HG02981 (cell line): ENCODE results near the gene DNAJB11.
A peak's percentile ranks its signal among the peaks of the same experiment; 100 is the strongest.
"Not testable (repeated sequence)": the region's sequence is repeated elsewhere in the genome, so short reads cannot be mapped to it uniquely, and the experiment has no call there.

ENCODE experiments used
- ATAC-seq: cut with Tn5 transposase; IDR thresholded peaks from one replicate; pipeline ENCODE4 v1.9.1; 2021; ENCODE audit warnings: mild to moderate bottlenecking, moderate library complexity; ENCODE audit not compliant: unreplicated experiment

DNAJB11 gene

GRCh38 chr3:186570096-186570940 lies at the start of gene DNAJB11:
TSS of gene DNAJB11 (plus strand) at chr3:186570720. CDS start at chr3:186570898, 178 bp downstream.
- ATAC-seq = peak; percentile 83

DNA sequence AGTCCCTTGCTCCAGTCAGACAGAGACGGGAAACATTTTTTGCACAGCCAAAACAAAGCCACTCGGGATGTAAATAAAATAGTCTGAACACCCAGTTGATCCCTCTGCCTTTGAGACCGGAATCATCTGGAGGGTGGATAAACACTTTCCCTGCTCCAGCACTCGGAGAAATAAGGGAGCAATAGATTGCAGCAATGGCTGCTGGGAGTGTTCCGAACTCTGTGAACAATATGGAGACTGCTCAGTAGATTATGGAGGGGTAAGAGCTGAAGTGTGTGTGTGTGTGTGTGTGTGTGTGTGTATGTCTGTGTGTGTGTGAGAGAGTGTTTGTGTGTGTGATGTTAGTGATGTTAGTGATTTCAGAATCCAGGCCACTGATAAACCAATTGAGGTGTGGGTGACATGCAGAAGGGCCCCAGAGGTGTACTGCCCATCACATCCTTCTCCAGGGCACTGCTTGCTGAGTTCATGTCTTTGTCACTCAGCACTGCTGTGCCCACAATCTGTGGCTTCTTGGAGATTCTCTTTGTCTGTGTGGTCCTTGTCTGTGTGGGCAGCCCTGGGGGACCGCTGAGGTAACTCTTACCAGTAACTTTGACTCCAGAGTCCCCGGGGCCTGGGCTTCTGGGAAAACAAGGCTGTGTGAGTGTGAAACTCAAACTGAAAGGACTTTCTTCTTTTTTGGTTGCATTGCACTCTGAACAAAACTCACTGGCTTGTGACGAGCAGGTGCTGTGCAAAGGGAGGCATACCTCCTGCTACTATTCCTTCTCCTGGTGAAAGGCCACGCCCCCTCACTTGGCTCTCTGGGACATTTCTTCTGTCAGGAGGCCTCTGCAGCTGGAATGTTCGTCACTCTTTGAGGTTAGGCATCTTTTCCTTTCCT lies 49.3 kb upstream of the DNAJB11 start:
- ATAC-seq = peak; percentile 50

GRCh38 chr3:186523022-186523421 lies 47.5 kb upstream of the DNAJB11 start:
- no peak for ATAC-seq

DNA sequence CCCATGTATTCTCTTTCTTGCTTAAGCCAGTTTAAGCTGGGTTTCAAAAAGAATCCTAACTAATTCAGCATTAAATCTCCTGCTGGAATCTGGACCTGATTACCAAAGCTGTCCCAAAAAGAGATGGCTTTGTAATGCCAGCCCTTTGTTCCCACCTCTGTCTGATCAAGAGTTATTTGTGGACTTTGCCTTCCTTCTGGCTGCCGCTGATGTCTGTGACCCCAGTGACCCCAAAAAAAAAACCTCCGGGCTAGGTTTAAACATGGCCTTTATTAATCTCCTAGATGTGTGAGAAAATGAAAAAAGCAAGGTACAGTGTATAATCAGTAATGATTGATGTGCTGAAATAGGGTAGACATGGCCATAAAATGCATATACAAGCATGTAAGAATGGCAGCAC lies 47.1 kb upstream of the DNAJB11 start:
- ATAC-seq = no peak

- ATAC-seq = no peak
These were observed 45.9 kb upstream of the DNAJB11 start for GRCh38 chr3:186524616-186525015.

DNA sequence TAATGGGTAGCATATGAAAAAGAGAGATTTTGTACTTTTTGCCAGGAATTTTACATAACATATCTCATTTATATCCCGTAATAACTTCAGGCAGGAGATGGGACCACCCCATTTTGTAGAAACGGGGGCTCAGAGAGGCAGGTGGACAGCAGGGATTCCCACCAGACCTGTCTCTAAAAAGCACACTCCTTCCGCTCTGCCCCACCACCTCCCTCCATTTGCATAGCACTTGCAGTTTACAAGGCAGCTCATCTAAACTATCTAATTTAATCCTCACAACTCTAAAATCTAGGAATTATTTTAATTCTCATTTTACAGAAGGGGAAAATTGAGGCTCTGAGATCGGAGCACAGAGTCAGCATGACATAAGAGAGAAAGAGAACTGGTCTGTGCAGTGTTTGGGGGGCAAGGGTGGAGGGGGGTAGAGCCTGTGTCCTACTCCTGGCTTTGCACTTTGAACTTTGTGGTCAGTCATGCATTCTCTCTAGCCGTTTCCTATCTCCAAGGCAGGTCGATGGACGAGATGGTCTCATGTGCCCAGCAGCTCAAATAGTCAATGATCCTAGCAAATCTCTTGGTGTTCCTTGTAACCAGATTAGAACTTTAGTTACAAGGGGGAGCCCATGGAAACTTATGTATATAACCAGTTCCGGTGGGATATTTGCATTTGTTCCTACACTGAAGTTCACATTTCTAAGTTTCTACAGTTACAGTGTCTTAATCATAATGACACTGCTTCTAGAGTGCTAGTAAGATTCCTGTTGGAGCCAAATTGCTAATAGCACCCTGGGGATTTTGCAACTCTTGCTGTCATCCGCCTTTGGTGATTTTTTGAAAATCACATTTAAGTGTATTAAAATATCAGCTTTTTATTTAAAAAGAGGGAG lies 44.9 kb upstream of the DNAJB11 start:
- no peak for ATAC-seq

GRCh38 chr3:186526256-186526606 lies 44.3 kb upstream of the DNAJB11 start:
- no peak for ATAC-seq

- ATAC-seq = no peak
These were observed 41.1 kb upstream of the DNAJB11 start for GRCh38 chr3:186529201-186529999.

DNA sequence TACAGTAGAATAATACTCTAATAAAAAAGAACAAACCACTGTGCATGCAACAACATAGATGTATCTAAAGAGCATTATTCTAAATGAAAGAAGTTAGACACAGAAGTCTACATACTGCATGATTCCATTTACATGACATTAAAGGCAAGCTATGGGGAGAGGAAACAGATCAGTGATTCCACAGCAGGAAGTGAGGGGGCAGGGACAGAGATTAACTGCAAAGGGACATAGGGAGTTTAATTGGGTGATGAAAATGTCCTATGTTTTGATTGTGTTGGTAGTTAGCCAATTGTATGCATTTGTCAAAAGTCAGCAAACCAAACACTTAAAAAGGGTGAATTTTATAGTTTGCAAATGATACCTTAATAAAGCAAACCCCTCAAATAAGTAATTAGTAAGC lies 40.1 kb upstream of the DNAJB11 start:
- no peak for ATAC-seq

DNA sequence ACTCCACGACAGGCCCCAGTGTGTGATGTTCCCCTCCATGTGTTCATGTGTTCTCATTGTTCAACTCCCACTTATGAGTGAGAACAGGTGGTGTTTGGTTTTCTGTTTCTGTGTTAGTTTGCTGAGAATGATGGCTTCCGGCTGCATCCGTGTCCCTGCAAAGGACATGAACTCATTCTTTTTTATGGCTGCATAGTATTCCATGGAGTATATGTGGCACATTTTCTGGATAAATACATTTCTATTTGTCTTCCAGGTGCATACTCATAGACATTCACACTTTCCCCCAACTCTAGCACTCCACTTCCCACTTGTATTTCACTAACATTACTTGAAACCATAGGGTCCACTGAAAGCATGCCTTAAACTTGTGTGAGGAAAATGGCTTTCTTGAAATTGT lies 38.8 kb upstream of the DNAJB11 start:
- not testable (repeated sequence) for ATAC-seq

DNA sequence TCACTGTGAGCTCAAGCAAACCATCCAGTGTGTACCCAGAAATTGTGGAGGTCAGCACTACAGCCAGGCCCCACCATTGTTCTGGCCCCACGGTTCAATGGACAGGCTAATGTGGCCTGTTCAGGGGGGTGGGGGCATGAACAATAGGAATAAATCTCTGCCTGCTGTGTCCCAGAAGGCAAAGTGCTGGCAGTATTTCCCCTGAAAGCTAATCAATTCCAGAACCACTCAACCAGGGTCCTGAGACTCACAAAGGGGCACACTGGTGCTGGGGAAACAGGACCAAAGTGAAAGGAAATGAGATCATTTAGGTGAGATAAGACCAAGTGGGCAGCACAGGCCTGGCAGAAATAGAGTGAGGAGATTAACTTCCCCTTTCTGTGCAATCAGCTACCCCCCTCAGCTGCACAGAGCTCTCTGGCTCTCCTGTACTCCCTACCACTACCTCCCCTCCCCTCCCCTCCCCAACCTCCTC lies 37.9 kb upstream of the DNAJB11 start:
- ATAC-seq = peak; percentile 62

GRCh38 chr3:186534113-186534669 lies 36.3 kb upstream of the DNAJB11 start:
- peak; percentile 73 for ATAC-seq

DNA sequence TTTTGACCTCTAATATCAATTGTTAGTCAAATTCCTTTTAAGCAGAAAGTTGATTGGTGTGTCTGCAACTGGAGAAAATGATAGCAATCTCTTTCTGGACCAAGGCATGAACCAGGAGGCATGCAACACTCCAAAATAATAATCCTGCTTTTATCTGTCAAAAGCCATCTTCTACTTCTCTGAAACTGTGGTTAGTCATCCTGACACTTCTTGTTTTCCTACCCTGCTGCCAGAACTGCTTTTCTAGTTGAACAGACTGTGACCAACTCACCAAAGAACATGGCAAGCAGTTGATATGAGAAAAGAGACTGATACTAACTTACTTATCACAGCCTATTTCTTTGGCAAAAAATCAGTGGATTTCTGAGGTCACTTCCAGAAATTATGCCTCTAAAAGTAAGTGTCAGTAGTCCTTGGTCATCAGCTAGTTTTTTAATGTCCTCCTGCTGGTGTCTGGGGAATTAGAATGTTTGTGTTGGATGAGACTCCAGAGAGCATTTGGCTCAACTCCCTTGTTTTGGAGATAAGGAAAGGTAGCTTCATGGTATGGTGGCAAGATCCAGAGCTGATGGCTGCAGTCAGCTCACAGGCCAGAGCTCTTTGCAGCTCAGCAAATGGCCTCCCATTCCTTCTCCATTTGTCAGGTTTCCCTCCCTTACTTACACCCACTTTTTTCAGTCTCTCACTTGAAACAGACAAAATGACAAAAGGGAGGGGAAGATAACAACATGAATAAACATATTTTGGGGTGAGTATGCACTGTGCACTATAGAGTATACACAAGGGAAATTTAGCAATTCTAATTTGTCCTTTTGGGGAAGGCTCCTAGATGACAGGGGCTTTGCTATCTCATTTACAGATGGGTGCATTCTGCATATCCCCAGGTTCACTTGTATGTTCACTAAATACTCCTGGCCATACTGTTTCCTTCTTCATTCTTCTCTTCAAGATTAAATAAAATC lies 33.4 kb upstream of the DNAJB11 start:
- no peak for ATAC-seq

DNA sequence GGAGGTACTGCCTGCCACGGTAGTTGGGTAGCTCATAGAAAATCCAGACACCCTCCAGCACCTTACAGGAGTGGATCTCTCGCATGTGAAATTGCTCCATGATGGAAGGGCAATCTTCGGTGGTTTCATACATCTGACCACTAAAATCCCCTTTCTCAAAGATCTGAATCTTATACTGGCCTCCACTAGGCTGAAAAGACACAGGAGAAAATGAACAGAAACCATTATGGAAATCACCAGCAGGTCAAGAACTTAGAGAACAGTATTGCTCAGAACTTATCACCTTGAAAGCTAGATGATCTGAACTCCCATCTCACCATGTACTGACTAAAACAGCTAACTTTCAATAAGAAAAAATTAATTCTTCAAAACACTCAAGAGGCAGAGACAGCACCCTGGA lies 31.7 kb upstream of the DNAJB11 start:
- no peak for ATAC-seq

GRCh38 chr3:186540221-186540834 lies 30.2 kb upstream of the DNAJB11 start:
- ATAC-seq = peak; percentile 62

DNA sequence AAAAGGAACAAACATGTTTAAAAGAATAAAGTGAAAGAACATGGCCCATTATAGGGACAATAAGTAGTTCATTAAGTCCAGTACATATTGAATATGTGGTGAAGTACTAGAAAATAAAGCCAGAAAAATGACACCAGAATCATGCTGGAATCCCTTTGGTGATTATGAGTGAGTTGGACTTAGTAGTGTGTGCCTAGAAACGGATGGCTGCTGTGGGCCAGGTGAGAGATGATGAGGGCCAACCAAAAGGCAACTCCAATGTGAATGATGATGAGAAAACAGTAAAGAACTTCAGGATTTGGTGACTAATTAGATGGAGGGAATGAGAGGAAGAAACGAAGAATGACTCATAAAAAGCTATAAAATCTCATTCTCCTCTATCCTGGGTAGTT lies 29.7 kb upstream of the DNAJB11 start:
- no peak for ATAC-seq

GRCh38 chr3:186544281-186544680 lies 26.2 kb upstream of the DNAJB11 start, which contains the start of gene CRYGS:
TSS of gene CRYGS (minus strand) at chr3:186544380. CDS start at chr3:186544326, 54 bp downstream.
- no peak for ATAC-seq

- ATAC-seq = no peak
These were observed 21.0 kb upstream of the DNAJB11 start for GRCh38 chr3:186549497-186549896.
